ENCODE results near the gene RASD1. TPM values are rescaled to one million over a fixed set of nuclear protein-coding genes. Genes with fewer than 3 reads are reported as not detected.

RASD1 gene
- total RNA-seq, 1 donor from 2014 or later = 0.31 TPM

GRCh38 chr17:17505151-17505550 lies 9.0 kb upstream of the RASD1 start:
- H3K4me3 Mint-ChIP-seq (ENCODE audit: unreplicated experiment) = no peak overlapping the region
- H3K4me1 Mint-ChIP-seq (ENCODE audit: unreplicated experiment) = peaks cover 4% of the 10 kb centered on the region
- DNase-seq (ENCODE audit: low spot score) = no peak
- H3K36me3 Mint-ChIP-seq (ENCODE audit: low read depth, unreplicated experiment) = no peaks in the 10 kb centered on the region
- H3K9me3 Mint-ChIP-seq (ENCODE audit: unreplicated experiment) = no peaks in the 10 kb centered on the region
- TF ChIP-seq CTCF (IDR thresholded peaks at IDR 0.05; ENCODE audit: unreplicated experiment) = no peak
- H3K27ac Mint-ChIP-seq (ENCODE audit: unreplicated experiment) = no peak overlapping the region
- peaks cover 10% of the 10 kb centered on the region for H3K27me3 Mint-ChIP-seq (ENCODE audit: unreplicated experiment)

GRCh38 chr17:17504341-17505140 lies 8.3 kb upstream of the RASD1 start:
- Mint-ChIP-seq H3K27me3 (ENCODE audit: unreplicated experiment) (peaks cover 10% of the 10 kb centered on the region), H3K27ac (ENCODE audit: unreplicated experiment) (no peak overlapping the region)
- no peak for TF ChIP-seq CTCF (IDR thresholded peaks at IDR 0.05; ENCODE audit: unreplicated experiment)

GRCh38 chr17:17503566-17504130 lies 7.5 kb upstream of the RASD1 start:
- H3K27me3 Mint-ChIP-seq (ENCODE audit: unreplicated experiment) = peaks cover 10% of the 10 kb centered on the region
- H3K9me3 Mint-ChIP-seq (ENCODE audit: unreplicated experiment) = no peaks in the 10 kb centered on the region
- H3K4me1 Mint-ChIP-seq (ENCODE audit: unreplicated experiment) = no peaks in the 10 kb centered on the region
- TF ChIP-seq CTCF (IDR thresholded peaks at IDR 0.05; ENCODE audit: unreplicated experiment) = no peak
- DNase-seq (ENCODE audit: low spot score) = no peak
- H3K4me3 Mint-ChIP-seq (ENCODE audit: unreplicated experiment) = no peak overlapping the region
- H3K27ac Mint-ChIP-seq (ENCODE audit: unreplicated experiment) = no peak overlapping the region
- no peaks in the 10 kb centered on the region for H3K36me3 Mint-ChIP-seq (ENCODE audit: low read depth, unreplicated experiment)

More at GRCh38 chr17:17504341-17505140, 8.3 kb upstream of the RASD1 start:
- Mint-ChIP-seq H3K36me3 (ENCODE audit: low read depth, unreplicated experiment) (no peaks in the 10 kb centered on the region), H3K4me1 (ENCODE audit: unreplicated experiment) (no peaks in the 10 kb centered on the region), H3K4me3 (ENCODE audit: unreplicated experiment) (no peak overlapping the region), H3K9me3 (ENCODE audit: unreplicated experiment) (no peaks in the 10 kb centered on the region)
- no peak for DNase-seq (ENCODE audit: low spot score)

- no peak overlapping the region for H3K27ac Mint-ChIP-seq (ENCODE audit: unreplicated experiment)
- no peak for TF ChIP-seq CTCF (IDR thresholded peaks at IDR 0.05; ENCODE audit: unreplicated experiment)
These were observed 6.8 kb upstream of the RASD1 start for GRCh38 chr17:17502741-17503565.

More at GRCh38 chr17:17502741-17503565, 6.8 kb upstream of the RASD1 start:
- Mint-ChIP-seq H3K4me3 (ENCODE audit: unreplicated experiment) (no peak overlapping the region), H3K9me3 (ENCODE audit: unreplicated experiment) (no peaks in the 10 kb centered on the region), H3K4me1 (ENCODE audit: unreplicated experiment) (no peaks in the 10 kb centered on the region), H3K27me3 (ENCODE audit: unreplicated experiment) (peaks cover 13% of the 10 kb centered on the region), H3K36me3 (ENCODE audit: low read depth, unreplicated experiment) (no peaks in the 10 kb centered on the region)
- no peak for DNase-seq (ENCODE audit: low spot score)
